Erythroblast (primary cell): ENCODE results near the gene ARCN1.

ENCODE experiments used
- GATA1 ChIP-seq: IDR thresholded peaks from 2 replicates; pipeline ENCODE4 v1.6.1; 2011; ENCODE audit warnings: low read depth, mild to moderate bottlenecking, control low read depth, low read length, moderate library complexity
- POLR2A ChIP-seq: IDR thresholded peaks from 2 replicates; pipeline ENCODE4 v1.6.1; 2011; ENCODE audit warnings: mild to moderate bottlenecking, low read length

GRCh38 chr11:118560806-118561205 is 11.4 kb upstream of the ARCN1 start:
- TF ChIP-seq POLR2A (no peak), GATA1 (no peak)
